Stimulated activated CD8-positive, alpha-beta memory T cell treated with anti-CD3 and anti-CD28 coated beads, Interleukin-7, amount 100 ng/mL, for 4 hours (primary cell): Measurements from ENCODE around the gene PROP1.
A peak's percentile ranks its signal among the peaks of the same experiment; 100 is the strongest.
"Not testable (repeated sequence)": the region's sequence is repeated elsewhere in the genome, so short reads cannot be mapped to it uniquely, and the experiment has no call there.

ENCODE experiments used
- DNase-seq, 2 donors: peaks; one replicate each; pipeline ENCODE4 v3.0.0-alpha.2; 2020; ENCODE audit warnings: low read depth in 2 of 2

The PROP1 gene

GRCh38 chr5:177982072-177982727, 13.8 kb downstream of the PROP1 start:
- DNase-seq = no peak

- DNase-seq = no peak
These were observed 14.6 kb downstream of the PROP1 start for GRCh38 chr5:177981296-177982071.

- DNase-seq = no peak
These were observed 15.3 kb downstream of the PROP1 start for GRCh38 chr5:177980743-177981151.

GRCh38 chr5:177977600-177977999, 18.4 kb downstream of the PROP1 start:
- not testable (repeated sequence) for DNase-seq

GRCh38 chr5:177973066-177973635, 22.9 kb downstream of the PROP1 start:
- DNase-seq = no peak

GRCh38 chr5:177972613-177973012, 23.4 kb downstream of the PROP1 start:
- DNase-seq = no peak

GRCh38 chr5:177972014-177972413, 24.0 kb downstream of the PROP1 start:
- DNase-seq = not testable (repeated sequence)

GRCh38 chr5:177968661-177969211, 27.3 kb downstream of the PROP1 start:
- DNase-seq = no peak

GRCh38 chr5:177967221-177967887, 28.7 kb downstream of the PROP1 start:
- DNase-seq = no peak

GRCh38 chr5:177966839-177967166, 29.2 kb downstream of the PROP1 start:
- no peak for DNase-seq

GRCh38 chr5:177966009-177966838, 29.8 kb downstream of the PROP1 start:
- DNase-seq = peak; percentile 7 to 23

- no peak for DNase-seq
These were observed 31.6 kb downstream of the PROP1 start for GRCh38 chr5:177964471-177964870.

GRCh38 chr5:177963966-177964365, 32.1 kb downstream of the PROP1 start:
- DNase-seq = no peak

GRCh38 chr5:177959315-177959714, 36.7 kb downstream of the PROP1 start:
- no peak for DNase-seq

- DNase-seq = no peak
These were observed 37.3 kb downstream of the PROP1 start for GRCh38 chr5:177958696-177959095.

- DNase-seq = no peak
These were observed 38.8 kb downstream of the PROP1 start for GRCh38 chr5:177957241-177957640.

GRCh38 chr5:177953101-177953500, 42.9 kb downstream of the PROP1 start:
- not testable (repeated sequence) for DNase-seq

GRCh38 chr5:177949656-177950055, 46.4 kb downstream of the PROP1 start:
- not testable (repeated sequence) for DNase-seq

- DNase-seq = not testable (repeated sequence)
These were observed 47.0 kb downstream of the PROP1 start for GRCh38 chr5:177949065-177949464.

GRCh38 chr5:177947912-177948311, 48.1 kb downstream of the PROP1 start:
- not testable (repeated sequence) for DNase-seq

- DNase-seq = peak in 1 of 2 donors; percentile 7
These were observed 50.3 kb downstream of the PROP1 start for GRCh38 chr5:177945601-177946283.
